DOHH2 (cell line): ENCODE data around the gene TIGD1.

Experiments
- EZH2phosphoT487 ChIP-seq: fragments of 200-600 bp; sonication (generic); IDR thresholded peaks from 2 replicates; pipeline ENCODE4 v1.6.1; 2017; ENCODE audit warnings: borderline replicate concordance, mild to moderate bottlenecking, antibody characterized with exemption, low read length, moderate library complexity, mixed read lengths
- TF ChIP-seq, protein P1 (sequence below): fragments of 200-600 bp; sonication (generic); IDR thresholded peaks from one replicate; pipeline ENCODE4 v1.5.1; 2014; ENCODE audit warnings: antibody characterized with exemption, mild to moderate bottlenecking, low read depth, low read length; ENCODE audit not compliant: poor library complexity, severe bottlenecking

DNA sequence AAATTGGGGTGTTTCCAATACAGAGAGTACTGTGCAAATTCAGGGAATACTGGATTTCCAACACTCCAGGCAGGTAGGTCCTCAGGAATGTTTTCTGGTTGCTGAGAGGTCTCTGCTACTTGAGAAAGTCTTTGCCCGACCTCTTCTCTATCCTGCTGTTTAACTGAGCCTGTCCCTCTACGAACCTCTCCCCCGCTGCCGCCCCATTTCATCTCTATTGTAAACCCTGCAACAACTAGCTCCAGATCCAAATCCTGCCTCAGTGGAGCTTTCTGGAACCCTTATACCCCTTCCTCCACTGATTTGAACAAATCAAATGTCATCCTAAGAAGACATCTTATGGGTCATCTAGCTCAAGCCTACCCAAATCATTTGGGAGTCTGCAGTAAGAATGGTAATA is 1.4 kb upstream of the TIGD1 start:
- TF ChIP-seq, protein P1, sequence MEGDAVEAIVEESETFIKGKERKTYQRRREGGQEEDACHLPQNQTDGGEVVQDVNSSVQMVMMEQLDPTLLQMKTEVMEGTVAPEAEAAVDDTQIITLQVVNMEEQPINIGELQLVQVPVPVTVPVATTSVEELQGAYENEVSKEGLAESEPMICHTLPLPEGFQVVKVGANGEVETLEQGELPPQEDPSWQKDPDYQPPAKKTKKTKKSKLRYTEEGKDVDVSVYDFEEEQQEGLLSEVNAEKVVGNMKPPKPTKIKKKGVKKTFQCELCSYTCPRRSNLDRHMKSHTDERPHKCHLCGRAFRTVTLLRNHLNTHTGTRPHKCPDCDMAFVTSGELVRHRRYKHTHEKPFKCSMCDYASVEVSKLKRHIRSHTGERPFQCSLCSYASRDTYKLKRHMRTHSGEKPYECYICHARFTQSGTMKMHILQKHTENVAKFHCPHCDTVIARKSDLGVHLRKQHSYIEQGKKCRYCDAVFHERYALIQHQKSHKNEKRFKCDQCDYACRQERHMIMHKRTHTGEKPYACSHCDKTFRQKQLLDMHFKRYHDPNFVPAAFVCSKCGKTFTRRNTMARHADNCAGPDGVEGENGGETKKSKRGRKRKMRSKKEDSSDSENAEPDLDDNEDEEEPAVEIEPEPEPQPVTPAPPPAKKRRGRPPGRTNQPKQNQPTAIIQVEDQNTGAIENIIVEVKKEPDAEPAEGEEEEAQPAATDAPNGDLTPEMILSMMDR = no peak
- TF ChIP-seq EZH2phosphoT487 = no peak
